Upper lobe of left lung (tissue), 6 donors: Measurements from ENCODE around the gene CLK1. TPM values are rescaled to one million over a fixed set of nuclear protein-coding genes. Genes with fewer than 3 reads are reported as not detected.
A peak's percentile ranks its signal among the peaks of the same experiment; 100 is the strongest.

Experiments
- ATAC-seq, 2 donors: fragments of 200-7000 bp; cut with Tn5 transposase; one replicate each; pipeline ENCODE4 v1.9.1; 2022; ENCODE audit warnings: mild to moderate bottlenecking in 2 of 2, moderate library complexity in 2 of 2; ENCODE audit not compliant: low FRiP score in 2 of 2
- DNase-seq, 2 donors: peaks; one replicate each; pipeline ENCODE4 v3.0.0-alpha.2; 2019 to 2020
- H3K27ac ChIP-seq, 4 donors: fragments of 200-600 bp; sonication (generic); one replicate each; pipeline ENCODE4 v1.5.1; 2016 to 2019
- H3K27me3 ChIP-seq, 4 donors: fragments of 200-600 bp; sonication (generic); one replicate each; pipeline ENCODE4 v1.5.1; 2017 to 2019
- H3K36me3 ChIP-seq, 4 donors: fragments of 200-600 bp; sonication (generic); one replicate each; pipeline ENCODE4 v1.5.1; 2016 to 2019
- H3K4me1 ChIP-seq, 4 donors: fragments of 200-600 bp; sonication (generic); one replicate each; pipeline ENCODE4 v1.5.1; 2018 to 2019
- H3K4me3 ChIP-seq, 4 donors: fragments of 200-600 bp; sonication (generic); one replicate each; pipeline ENCODE4 v1.5.1; 2017 to 2019; ENCODE audit warnings: mild to moderate bottlenecking in 2 of 4, moderate library complexity in 1 of 4
- H3K9me3 ChIP-seq, 4 donors: fragments of 200-600 bp; sonication (generic); one replicate each; pipeline ENCODE4 v1.5.1; 2018 to 2019
- EP300 ChIP-seq, 4 donors: sonication (generic); formaldehyde crosslinking; IDR thresholded peaks; one replicate each; pipeline ENCODE4 v1.5.1; 2017; ENCODE audit warnings: antibody characterized with exemption in 4 of 4, control low read depth in 2 of 4
- POLR2A ChIP-seq, 4 donors: fragments of 450-650 bp; IDR thresholded peaks; one replicate each; pipeline ENCODE4 v1.5.1; 2016 to 2017; ENCODE audit warnings: antibody characterized with exemption in 4 of 4, mild to moderate bottlenecking in 2 of 4
- POLR2AphosphoS5 ChIP-seq, 2 donors: sonication (generic); formaldehyde crosslinking; IDR thresholded peaks; one replicate each; pipeline ENCODE4 v1.5.1; 2017; ENCODE audit warnings: antibody characterized with exemption in 2 of 2
- WGBS, 2 donors: methylation state at CpG; one replicate each; pipeline ENCODE4 v1.1.5; 2017 to 2018; 5-methylcytosine and 5-hydroxymethylcytosine counted together
- total RNA-seq, 6 donors: library from RNA; depleted of rRNA in 4 of 6; stranded (reverse); fragments of >200 nt in 4 of 6; gene quantifications; one replicate each; pipeline versions ENCODE4 v1.1.0 to v1.2.1, GENCODE V29; 2016 to 2021
- TF ChIP-seq, protein P1 (sequence below), 6 experiments: fragments of 450-650 bp in 4 of 6; fragments of 200-600 bp in 2 of 6; sonication (generic) in 2 of 6; IDR thresholded peaks; one replicate each; pipeline ENCODE4 v1.5.1; 2016 to 2019; ENCODE audit warnings: antibody characterized with exemption in 6 of 6
- donor health status: DM: no; HTN: no; CAD: no; lungs with moderate emphysema.
- donor health status: DM: no; HTN: yes; CAD: no; lungs with severe emphysema.

Gene CLK1
- 100 to 1,000 TPM in 2 of 6 donors, 10 to 100 TPM in 4; 89.2 to 383 (median 95.9) TPM for total RNA-seq

DNA sequence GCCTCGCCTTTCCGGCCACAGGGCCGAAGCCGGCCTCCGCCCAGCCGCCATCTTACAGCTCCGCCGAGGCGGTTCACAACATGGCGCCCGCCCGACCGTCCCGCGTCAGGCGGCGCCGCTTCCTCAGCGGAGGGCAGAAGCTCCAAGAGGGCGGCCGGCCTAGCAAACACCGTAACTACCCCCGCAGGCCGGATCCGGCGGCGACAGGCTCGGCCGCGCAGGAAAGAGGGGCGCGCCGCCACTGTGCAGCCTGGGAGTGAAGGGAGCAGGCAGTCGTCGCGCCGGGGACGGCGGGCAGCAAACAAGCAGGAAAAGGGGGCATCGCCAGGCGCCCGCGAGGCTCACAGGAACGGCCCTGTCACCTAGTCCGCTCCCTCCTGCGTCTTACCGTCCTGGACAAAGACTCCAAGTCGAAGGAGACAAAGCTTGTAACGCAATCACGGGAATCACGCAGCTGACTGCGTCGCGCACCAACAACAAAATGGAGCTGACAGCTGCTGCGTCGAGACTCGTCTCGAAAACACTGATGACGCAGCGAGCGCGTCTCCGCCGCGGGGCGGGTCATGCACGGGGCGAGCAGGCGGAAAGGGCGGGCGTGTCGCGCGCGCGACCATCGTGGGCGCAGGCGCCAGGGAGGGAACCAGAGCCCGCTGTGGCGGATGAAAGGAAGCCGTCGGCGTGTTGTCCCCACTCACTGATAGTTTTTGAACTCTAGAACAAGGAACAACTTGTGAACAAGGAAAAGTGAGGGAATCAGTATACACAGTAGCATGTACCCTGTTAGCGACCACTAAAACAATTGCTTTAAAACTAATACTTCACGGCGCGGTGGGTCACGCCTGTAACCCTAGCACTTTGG lies at the start of gene CLK1:
TSS of gene CLK1 (minus strand) at position 483 of the 859 bp plus-strand sequence. CDS start 2,796 bp downstream, outside the sequence.
- DNase-seq (peak; percentile 97 to 100), ATAC-seq (peak; percentile 95 to 97)
- no peaks in the 10 kb centered on the region for H3K27me3 ChIP-seq
- peak; percentile 91 to 100 (median 100) for TF ChIP-seq POLR2A (IDR thresholded peaks at IDR 0.05)
- TF ChIP-seq, protein P1, sequence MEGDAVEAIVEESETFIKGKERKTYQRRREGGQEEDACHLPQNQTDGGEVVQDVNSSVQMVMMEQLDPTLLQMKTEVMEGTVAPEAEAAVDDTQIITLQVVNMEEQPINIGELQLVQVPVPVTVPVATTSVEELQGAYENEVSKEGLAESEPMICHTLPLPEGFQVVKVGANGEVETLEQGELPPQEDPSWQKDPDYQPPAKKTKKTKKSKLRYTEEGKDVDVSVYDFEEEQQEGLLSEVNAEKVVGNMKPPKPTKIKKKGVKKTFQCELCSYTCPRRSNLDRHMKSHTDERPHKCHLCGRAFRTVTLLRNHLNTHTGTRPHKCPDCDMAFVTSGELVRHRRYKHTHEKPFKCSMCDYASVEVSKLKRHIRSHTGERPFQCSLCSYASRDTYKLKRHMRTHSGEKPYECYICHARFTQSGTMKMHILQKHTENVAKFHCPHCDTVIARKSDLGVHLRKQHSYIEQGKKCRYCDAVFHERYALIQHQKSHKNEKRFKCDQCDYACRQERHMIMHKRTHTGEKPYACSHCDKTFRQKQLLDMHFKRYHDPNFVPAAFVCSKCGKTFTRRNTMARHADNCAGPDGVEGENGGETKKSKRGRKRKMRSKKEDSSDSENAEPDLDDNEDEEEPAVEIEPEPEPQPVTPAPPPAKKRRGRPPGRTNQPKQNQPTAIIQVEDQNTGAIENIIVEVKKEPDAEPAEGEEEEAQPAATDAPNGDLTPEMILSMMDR (IDR thresholded peaks at IDR 0.05), result peak in 3 of 6 experiments; percentile 4 to 21 (median 15)
- peak; percentile 100 for TF ChIP-seq POLR2AphosphoS5 (IDR thresholded peaks at IDR 0.05)
- TF ChIP-seq EP300 (IDR thresholded peaks at IDR 0.05), result peak in 1 of 4 donors; percentile 96
- H3K9me3 ChIP-seq, result no peaks in the 10 kb centered on the region
- H3K27ac ChIP-seq, result peak within 1 kb of the TSS; percentile 99 to 100 (median 100)
- H3K4me3 ChIP-seq, result peak within 1 kb of the TSS; percentile 50 to 80 (median 72)
- WGBS, 2 donors, result 1 to 2% methylated on average over 28 to 58 of the region's 89 CpGs
- H3K4me1 ChIP-seq, result peaks cover 34 to 51% (median 40%) of the 10 kb centered on the region in 4 donors
- H3K36me3 ChIP-seq, result peaks cover 1 to 26% (median 6%) of the 10 kb centered on the region in 4 donors

DNA sequence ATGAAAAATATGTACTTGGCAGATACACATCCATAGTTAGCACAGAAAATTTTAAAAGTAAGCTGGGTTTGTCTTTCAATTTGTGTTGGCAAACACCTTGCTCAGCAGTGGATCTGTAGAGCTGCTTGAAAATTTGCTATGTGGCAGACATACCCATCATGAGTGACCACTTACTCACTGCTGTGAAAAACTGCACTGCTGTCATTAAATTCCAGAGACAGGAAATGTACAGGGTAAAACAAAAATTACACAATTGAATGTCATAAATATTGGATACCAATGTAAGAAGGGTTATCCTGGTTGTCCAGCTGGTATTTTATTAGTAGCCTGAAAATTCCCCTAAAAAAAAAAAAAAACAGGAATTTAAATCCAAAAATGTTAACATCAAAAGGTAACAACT lies 49.2 kb upstream of the CLK1 start:
- ATAC-seq, result no peak

DNA sequence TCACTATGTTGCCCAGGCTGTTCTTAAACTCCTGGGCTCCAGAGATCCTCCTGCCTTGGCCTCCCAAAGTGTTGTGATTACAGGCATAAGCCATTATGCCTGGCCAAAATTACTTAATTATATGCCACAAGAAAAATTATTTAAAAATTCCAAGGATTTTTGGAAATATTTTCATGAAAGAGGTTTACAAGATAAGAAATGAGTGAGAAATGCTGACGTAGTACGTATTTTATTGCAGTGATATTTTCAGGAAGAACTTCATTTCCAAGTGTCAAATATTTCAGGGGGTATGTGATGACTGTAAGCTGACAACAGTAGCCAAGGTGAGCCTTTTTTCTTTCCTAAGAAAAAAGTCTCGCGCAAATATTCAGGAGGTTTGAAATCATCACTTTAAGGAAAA lies 45.5 kb upstream of the CLK1 start:
- no peak overlapping the region for H3K27ac ChIP-seq
- H3K4me1 ChIP-seq, result no peaks in the 10 kb centered on the region
- 95% methylated on average over 4 of the region's 4 CpGs for WGBS, 2 donors
- DNase-seq (no peak), ATAC-seq (no peak)
- no peaks in the 10 kb centered on the region for H3K9me3 ChIP-seq
- TF ChIP-seq POLR2A (IDR thresholded peaks at IDR 0.05) (no peak), POLR2AphosphoS5 (IDR thresholded peaks at IDR 0.05) (no peak), EP300 (IDR thresholded peaks at IDR 0.05) (no peak)
- TF ChIP-seq, protein P1 (IDR thresholded peaks at IDR 0.05), result no peak
- no peak overlapping the region for H3K4me3 ChIP-seq
- H3K36me3 ChIP-seq, result peaks cover 15 to 64% (median 29%) of the 10 kb centered on the region in 4 donors
- H3K27me3 ChIP-seq, result no peaks in the 10 kb centered on the region

More for the DNA sequence above, 49.2 kb upstream of the CLK1 start:
- no peaks in the 10 kb centered on the region for H3K27me3 ChIP-seq
- H3K4me3 ChIP-seq, result no peak overlapping the region
- H3K36me3 ChIP-seq, result peaks cover 25 to 84% (median 49%) of the 10 kb centered on the region in 4 donors
- H3K9me3 ChIP-seq, result no peaks in the 10 kb centered on the region
- DNase-seq, result no peak
- no peak overlapping the region for H3K27ac ChIP-seq
- H3K4me1 ChIP-seq, result no peaks in the 10 kb centered on the region
- TF ChIP-seq POLR2AphosphoS5 (IDR thresholded peaks at IDR 0.05) (no peak), POLR2A (IDR thresholded peaks at IDR 0.05) (no peak), EP300 (IDR thresholded peaks at IDR 0.05) (no peak)
- TF ChIP-seq, protein P1 (IDR thresholded peaks at IDR 0.05), result no peak

DNA sequence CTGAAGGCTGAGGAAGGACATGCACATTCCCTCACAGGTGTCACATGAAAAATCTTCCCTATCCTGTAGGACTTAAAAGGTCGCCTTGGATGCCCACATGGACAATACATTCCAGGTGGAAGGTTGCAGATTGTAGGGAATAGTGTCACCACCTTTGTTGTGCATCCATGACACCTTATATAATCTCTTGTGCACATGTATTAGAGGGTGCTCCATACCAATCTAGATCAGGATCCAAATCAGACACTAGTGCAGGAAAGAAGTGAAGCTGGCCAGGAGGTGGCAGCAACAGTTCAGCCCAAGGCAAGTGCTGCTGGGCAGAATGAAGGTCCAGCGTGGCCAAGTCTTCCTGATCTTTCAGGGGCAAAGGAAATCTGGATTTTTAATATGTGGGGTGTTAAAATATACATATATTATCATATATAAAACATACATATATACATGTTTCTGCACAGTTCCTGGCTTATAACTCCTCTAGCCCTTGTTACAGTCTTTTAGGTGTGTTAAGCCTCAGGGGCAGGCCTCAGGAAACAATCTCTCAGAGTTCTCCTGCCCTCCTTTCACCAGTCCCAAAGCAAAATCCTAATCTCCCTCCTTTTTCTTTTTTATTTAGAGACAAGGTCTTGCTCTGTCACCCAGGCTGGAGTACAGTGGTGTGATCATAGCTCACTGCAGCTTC lies 41.3 kb upstream of the CLK1 start:
- ATAC-seq (peak; percentile 78 to 84), DNase-seq (peak in 1 of 2 donors; percentile 74)
- Histone ChIP-seq H3K27ac (no peak overlapping the region), H3K4me1 (no peaks in the 10 kb centered on the region), H3K9me3 (no peaks in the 10 kb centered on the region), H3K27me3 (no peaks in the 10 kb centered on the region), H3K4me3 (no peak overlapping the region), H3K36me3 (peaks cover 0 to 47% (median 9%) of the 10 kb centered on the region in 4 donors)
- WGBS, 2 donors, result 42 to 50% methylated on average over 2 of the region's 2 CpGs
- no peak for TF ChIP-seq POLR2A (IDR thresholded peaks at IDR 0.05)
- TF ChIP-seq, protein P1 (IDR thresholded peaks at IDR 0.05), result peak in 4 of 6 experiments; percentile 51 to 62 (median 60)
